Measurements from ENCODE around the gene EPS8L1.
A peak's percentile ranks its signal among the peaks of the same experiment; 100 is the strongest.

EPS8L1 gene

GRCh38 chr19:55081770-55082019 is 6.0 kb downstream of the EPS8L1 start:
- no peak for DNase-seq

GRCh38 chr19:55082020-55082851 is 6.6 kb downstream of the EPS8L1 start:
- peak; percentile 71 to 76 for DNase-seq

- DNase-seq = no peak
These were observed 7.6 kb downstream of the EPS8L1 start for GRCh38 chr19:55083004-55083850.

GRCh38 chr19:55084416-55084815 is 8.7 kb downstream of the EPS8L1 start:
- DNase-seq = no peak

- no peak for DNase-seq
These were observed 10.4 kb downstream of the EPS8L1 start for GRCh38 chr19:55085923-55086715.

- peak; percentile 58 to 65 for DNase-seq
These were observed 11.3 kb downstream of the EPS8L1 start for GRCh38 chr19:55086730-55087541.

- no peak for DNase-seq
These were observed 11.9 kb downstream of the EPS8L1 start for GRCh38 chr19:55087542-55087901.

- DNase-seq = no peak
These were observed 12.4 kb downstream of the EPS8L1 start for GRCh38 chr19:55088021-55088451.

GRCh38 chr19:55088543-55089341 is 13.1 kb downstream of the EPS8L1 start:
- peak; percentile 90 to 96 for DNase-seq

- no peak for DNase-seq
These were observed 13.8 kb downstream of the EPS8L1 start for GRCh38 chr19:55089342-55089944.

GRCh38 chr19:55090564-55090963 is 14.9 kb downstream of the EPS8L1 start:
- DNase-seq = no peak

GRCh38 chr19:55091126-55091910 is 15.6 kb downstream of the EPS8L1 start:
- no peak for DNase-seq

- no peak for DNase-seq
These were observed 16.3 kb downstream of the EPS8L1 start for GRCh38 chr19:55091955-55092354.

- DNase-seq = no peak
These were observed 17.0 kb downstream of the EPS8L1 start for GRCh38 chr19:55092423-55093318.

- no peak for DNase-seq
These were observed 19.0 kb downstream of the EPS8L1 start for GRCh38 chr19:55094456-55095259.

- DNase-seq = no peak
These were observed 19.8 kb downstream of the EPS8L1 start for GRCh38 chr19:55095260-55096060.

- no peak for DNase-seq
These were observed 20.5 kb downstream of the EPS8L1 start for GRCh38 chr19:55096061-55096701.
